H1 (cell line): ENCODE measurements around the gene FCRLB. TPM values are rescaled to one million over a fixed set of nuclear protein-coding genes. Genes with fewer than 3 reads are reported as not detected.

Source experiments
- CTCF ChIA-PET: fragments of 300-600 bp; sonication (Branson Sonifier 250); formaldehyde crosslinking; loops from one replicate; lab custom pipeline; 2021; ENCODE audit not compliant: partially characterized antibody; lab: Charles Lee
- POLR2A ChIA-PET: fragments of 300-600 bp; sonication (Branson Sonifier 250); formaldehyde crosslinking; loops from one replicate; lab custom pipeline; 2021; ENCODE audit warnings: inconsistent platforms; ENCODE audit not compliant: partially characterized antibody; lab: Charles Lee
- DNase-seq, 2 experiments: peaks; one replicate each; pipeline versions ENCODE4 v3.0.0 to v3.0.0-alpha.2; 2010 to 2022; ENCODE audit warnings: low spot score in 2 of 2, low read depth in 1 of 2, mixed read lengths in 1 of 2
- FAIRE-seq: peaks from 2 replicates; lab custom pipeline; 2011; peaks lifted over from hg19 to GRCh38; lab: Jason Lieb, UNC
- H2AFZ ChIP-seq: 2 replicates; pipeline ENCODE4 v1.8.1; 2012; ENCODE audit warnings: low read length, inconsistent platforms
- H2AK5ac ChIP-seq: 2 replicates; pipeline ENCODE4 v1.6.1; 2013; ENCODE audit warnings: low read depth, low read length
- H2BK120ac ChIP-seq: replicated peaks from 2 replicates; pipeline ENCODE3; 2013; ENCODE audit warnings: low read depth, low read length, inconsistent platforms
- H2BK12ac ChIP-seq: 2 replicates; pipeline ENCODE4 v1.6.1; 2013; ENCODE audit warnings: low read depth, low read length
- H2BK15ac ChIP-seq: 2 replicates; pipeline ENCODE4 v1.6.1; 2013; ENCODE audit warnings: low read length
- H2BK20ac ChIP-seq: 2 replicates; pipeline ENCODE4 v1.6.1; 2013; ENCODE audit warnings: low read length
- H2BK5ac ChIP-seq: 2 replicates; pipeline ENCODE4 v1.6.1; 2013; ENCODE audit warnings: low read depth, low read length
- H3K14ac ChIP-seq: 2 replicates; pipeline ENCODE4 v1.6.1; 2013; ENCODE audit warnings: inconsistent platforms; ENCODE audit not compliant: insufficient read length
- H3K18ac ChIP-seq: 2 replicates; pipeline ENCODE4 v1.6.1; 2013; ENCODE audit warnings: low read length; ENCODE audit errors: extremely low read depth
- H3K23ac ChIP-seq: 2 replicates; pipeline ENCODE4 v1.6.1; 2013; ENCODE audit warnings: inconsistent platforms; ENCODE audit not compliant: insufficient read length
- H3K23me2 ChIP-seq: 2 replicates; pipeline ENCODE4 v1.6.1; 2013; ENCODE audit warnings: low read depth, low read length
- H3K27ac ChIP-seq: 2 replicates; pipeline ENCODE4 v1.6.1; 2011; ENCODE audit warnings: low read depth, low read length, inconsistent platforms
- H3K27me3 ChIP-seq, 4 experiments: replicated peaks in 1 of 4; 1 replicate in 1 of 4; 2 replicates in 3 of 4; pipeline versions ENCODE4 v1.6.1 to v1.8.1; 2011 to 2013; ENCODE audit warnings: low read length in 3 of 4, mild to moderate bottlenecking in 3 of 4, inconsistent platforms in 2 of 4, mixed read lengths in 2 of 4, moderate library complexity in 1 of 4; ENCODE audit not compliant: control insufficient read depth in 3 of 4, insufficient read depth in 3 of 4; ENCODE audit errors: extremely low read depth in 1 of 4
- H3K36me3 ChIP-seq, 4 experiments: 2 replicates each; pipeline versions ENCODE4 v1.6.1 to v1.8.1; 2011 to 2013; ENCODE audit warnings: mild to moderate bottlenecking in 4 of 4, low read length in 3 of 4, moderate library complexity in 2 of 4, control low read depth in 1 of 4, inconsistent platforms in 1 of 4; ENCODE audit not compliant: insufficient read depth in 4 of 4, control insufficient read depth in 2 of 4
- H3K4ac ChIP-seq: replicated peaks from 2 replicates; pipeline ENCODE3; 2013; ENCODE audit warnings: low read length, low read depth, mixed read lengths, inconsistent platforms; ENCODE audit not compliant: insufficient read length
- H3K4me1 ChIP-seq, 4 experiments: replicated peaks in 1 of 4; 1 replicate in 1 of 4; 2 replicates in 3 of 4; pipeline versions ENCODE4 v1.6.1 to v1.8.1; 2011 to 2013; ENCODE audit warnings: low read length in 3 of 4, inconsistent platforms in 2 of 4, mixed read lengths in 1 of 4; ENCODE audit not compliant: insufficient read depth in 4 of 4, control insufficient read depth in 3 of 4
- H3K4me2 ChIP-seq, 2 experiments: 2 replicates each; pipeline versions ENCODE4 v1.6.1 to v1.8.1; 2011 to 2013; ENCODE audit warnings: low read depth in 2 of 2, low read length in 2 of 2, control low read depth in 1 of 2, inconsistent platforms in 1 of 2, mild to moderate bottlenecking in 1 of 2; ENCODE audit not compliant: insufficient read depth in 1 of 2
- H3K4me3 ChIP-seq, 4 experiments: fragments of 200-600, 300-600 bp in 1 of 4; sonication (generic), shearing (Covaris generic), sonication (Bioruptor Twin) in 1 of 4; 2 replicates each; pipeline versions ENCODE4 v1.5.1 to v1.8.1; 2011 to 2016; ENCODE audit warnings: low read length in 4 of 4, low read depth in 3 of 4, control low read depth in 2 of 4, inconsistent platforms in 2 of 4, mild to moderate bottlenecking in 2 of 4, mixed read lengths in 1 of 4, moderate library complexity in 1 of 4; ENCODE audit not compliant: insufficient read depth in 2 of 4; ENCODE audit errors: extremely low read depth in 1 of 4
- H3K56ac ChIP-seq: replicated peaks from 2 replicates; pipeline ENCODE3; 2013; ENCODE audit warnings: low read depth, mild to moderate bottlenecking, mixed read lengths, low read length, inconsistent platforms; ENCODE audit not compliant: insufficient read length
- H3K79me1 ChIP-seq: 2 replicates; pipeline ENCODE4 v1.6.1; 2013; ENCODE audit warnings: low read depth, low read length, control low read depth
- H3K79me2 ChIP-seq, 2 experiments: 2 replicates each; pipeline versions ENCODE4 v1.6.1 to v1.8.1; 2012 to 2013; ENCODE audit warnings: low read length in 2 of 2, mild to moderate bottlenecking in 2 of 2, inconsistent platforms in 1 of 2; ENCODE audit not compliant: insufficient read depth in 2 of 2, control insufficient read depth in 1 of 2
- H3K9ac ChIP-seq, 4 experiments: replicated peaks in 1 of 4; 1 replicate in 1 of 4; 2 replicates in 3 of 4; pipeline versions ENCODE4 v1.6.1 to v1.8.1; 2011 to 2013; ENCODE audit warnings: low read depth in 3 of 4, low read length in 3 of 4, control low read depth in 2 of 4, mild to moderate bottlenecking in 2 of 4, moderate library complexity in 2 of 4, inconsistent platforms in 1 of 4; ENCODE audit errors: extremely low read depth in 1 of 4
- H3K9me3 ChIP-seq, 2 experiments: 2 replicates each; pipeline versions ENCODE4 v1.6.1 to v1.8.1; 2012 to 2013; ENCODE audit warnings: mild to moderate bottlenecking in 2 of 2, moderate library complexity in 2 of 2, control low read depth in 1 of 2, inconsistent platforms in 1 of 2, low read depth in 1 of 2, low read length in 1 of 2, mixed read lengths in 1 of 2; ENCODE audit not compliant: insufficient read depth in 2 of 2
- H4K20me1 ChIP-seq, 2 experiments: replicated peaks in 1 of 2; 2 replicates each; pipeline versions ENCODE3 to v1.8.1; 2011 to 2013; ENCODE audit warnings: inconsistent platforms in 2 of 2, low read length in 2 of 2, mild to moderate bottlenecking in 1 of 2; ENCODE audit not compliant: insufficient read depth in 2 of 2, control insufficient read depth in 1 of 2
- H4K5ac ChIP-seq: 2 replicates; pipeline ENCODE4 v1.6.1; 2013; ENCODE audit warnings: low read length, low read depth, mixed read lengths, inconsistent platforms; ENCODE audit not compliant: insufficient read length
- H4K8ac ChIP-seq: 2 replicates; pipeline ENCODE4 v1.8.0; 2013; ENCODE audit warnings: mild to moderate bottlenecking, moderate library complexity, low read length, inconsistent platforms; ENCODE audit not compliant: insufficient read depth; ENCODE audit errors: extremely low read depth
- H4K91ac ChIP-seq: replicated peaks from 2 replicates; pipeline ENCODE3; 2013; ENCODE audit warnings: low read length, mixed read lengths, inconsistent platforms; ENCODE audit not compliant: insufficient read length
- ASH2L ChIP-seq: fragments of 200-600, 300-600 bp; sonication (generic); IDR thresholded peaks from one replicate; pipeline ENCODE4 v1.7.1; 2017; ENCODE audit warnings: low read length
- CEBPB ChIP-seq: IDR thresholded peaks from 2 replicates; pipeline ENCODE4 v1.6.1; 2012; ENCODE audit warnings: low read depth, low read length
- JUN ChIP-seq: IDR thresholded peaks from 2 replicates; pipeline ENCODE4 v1.6.1; 2011; ENCODE audit warnings: low read depth, mild to moderate bottlenecking, improper control_type of control experiment, low read length
- MAFK ChIP-seq: IDR thresholded peaks from 2 replicates; pipeline ENCODE4 v1.6.1; 2012; ENCODE audit warnings: low read depth, mild to moderate bottlenecking, improper control_type of control experiment, low read length
- NANOG ChIP-seq: IDR thresholded peaks from 2 replicates; pipeline ENCODE4 v1.6.1; 2011; ENCODE audit warnings: low read length, low read depth, mild to moderate bottlenecking, inconsistent platforms; ENCODE audit not compliant: insufficient read depth, poor library complexity, severe bottlenecking
- RBBP5 ChIP-seq: IDR thresholded peaks from 2 replicates; pipeline ENCODE4 v1.7.1; 2012; ENCODE audit warnings: low read depth, mild to moderate bottlenecking, inconsistent platforms, low read length, moderate library complexity, borderline replicate concordance
- RFX5 ChIP-seq: IDR thresholded peaks from 2 replicates; pipeline ENCODE4 v1.6.1; 2011; ENCODE audit warnings: low read depth, low read length, improper control_type of control experiment, borderline replicate concordance
- RXRA ChIP-seq: IDR thresholded peaks from 2 replicates; pipeline ENCODE4 v1.6.1; 2011; ENCODE audit warnings: low read depth, mild to moderate bottlenecking, low read length, moderate library complexity; ENCODE audit not compliant: insufficient read depth
- SAP30 ChIP-seq: fragments of 300-600 bp; sonication (generic); IDR thresholded peaks from 2 replicates; pipeline ENCODE4 v1.7.1; 2012; ENCODE audit warnings: low read length, moderate library complexity, mild to moderate bottlenecking, inconsistent platforms; ENCODE audit not compliant: insufficient read depth, insufficient replicate concordance
- SP1 ChIP-seq: IDR thresholded peaks from 2 replicates; pipeline ENCODE4 v1.6.1; 2011; ENCODE audit warnings: low read depth, low read length
- SRF ChIP-seq: IDR thresholded peaks from 2 replicates; pipeline ENCODE4 v1.6.1; 2011; ENCODE audit warnings: mild to moderate bottlenecking, low read depth, low read length, moderate library complexity
- SUZ12 ChIP-seq: fragments of 200-600 bp; sonication (generic); IDR thresholded peaks from 2 replicates; pipeline ENCODE4 v1.6.1; 2012; ENCODE audit warnings: mild to moderate bottlenecking, inconsistent platforms, low read length, moderate library complexity, mixed read lengths
- USF2 ChIP-seq: IDR thresholded peaks from 2 replicates; pipeline ENCODE4 v1.6.1; 2011; ENCODE audit warnings: low read length, improper control_type of control experiment
- YY1 ChIP-seq: IDR thresholded peaks from 2 replicates; pipeline ENCODE4 v1.6.1; 2011; ENCODE audit warnings: low read depth, mild to moderate bottlenecking, low read length
- WGBS, 2 experiments: shearing (Covaris generic) in 1 of 2; methylation state at CpG; one replicate each; pipeline versions ENCODE4 v1.1.6 to v1.1.7; 2013 to 2015; ENCODE audit warnings: low lambda C conversion rate in 2 of 2, mixed read lengths in 2 of 2, inconsistent platforms in 1 of 2, low coverage in 1 of 2, missing lambda C conversion rate in 1 of 2; ENCODE audit not compliant: insufficient replicate concordance in 2 of 2, insufficient coverage in 1 of 2, insufficient read length in 1 of 2; ENCODE audit errors: extremely low coverage in 1 of 2, missing lambda C conversion rate in 1 of 2; 5-methylcytosine and 5-hydroxymethylcytosine counted together
- polyA plus RNA-seq, 7 experiments: library from polyadenylated mRNA; depleted of rRNA in 3 of 7; stranded (reverse) in 5 of 7; unstranded in 2 of 7; fragments of >200 nt in 5 of 7; fragments of 200-250 nt in 2 of 7; gene quantifications; 1 replicate in 5 of 7; 2 replicates in 1 of 7; 4 replicates in 1 of 7; pipeline versions ENCODE4 v1.2.1 to v1.2.3, GENCODE V29; 2011 to 2013; ENCODE audit warnings: missing spikeins in 2 of 7, mixed read lengths in 2 of 7
- total RNA-seq: library from RNA; stranded (reverse); fragmentation: NEBNext Ultra II Directional; extraction: Animal tissue kit (Norgen Biotek cat#: 25700); gene quantifications from 2 replicates; pipeline ENCODE4 v1.2.1, GENCODE V29; 2021

The FCRLB gene
- total and polyA plus RNA-seq, 2 of the 8 experiments (the other 6 are each of a cell fraction or from before 2014, with no cell fraction given): 0.14 to 0.24 TPM

- H2BK20ac ChIP-seq: no peak overlapping the region; the same call in 1 of the 2 replicates
- WGBS, 2 experiments: 95% methylated on average over 6 of the region's 6 CpGs; no CpG with 5 or more reads in 1 of the 2 experiments
- H3K4ac ChIP-seq: no peak overlapping the region
- H3K27me3 ChIP-seq: no peaks in the 10 kb centered on the region
- no peak overlapping the region for H3K23ac ChIP-seq
- no peak for DNase-seq
- POLR2A ChIA-PET: interaction anchor here (2.3 to 4.8 kb wide), 2 partner anchors 9 to 14 kb away, joined by 9 to 24 read pairs; partner anchors contain the start of gene DUSP12
- no peaks in the 10 kb centered on the region for H3K79me2 ChIP-seq
- H4K5ac ChIP-seq: no peak overlapping the region
- H2AK5ac ChIP-seq: no peak overlapping the region
- no peak overlapping the region for H4K8ac ChIP-seq
- H2AFZ ChIP-seq: no peak overlapping the region
- H2BK15ac ChIP-seq: no peak overlapping the region
- H3K4me2 ChIP-seq: no peak overlapping the region
- H2BK12ac ChIP-seq: no peak overlapping the region
- H4K91ac ChIP-seq: no peak overlapping the region
- no peak overlapping the region for H3K27ac ChIP-seq
- no peaks in the 10 kb centered on the region for H3K9me3 ChIP-seq
- H3K56ac ChIP-seq: no peak overlapping the region
- no peaks in the 10 kb centered on the region for H4K20me1 ChIP-seq
- no peak for FAIRE-seq
- H3K14ac ChIP-seq: no peak overlapping the region
- no peak overlapping the region for H3K18ac ChIP-seq
- H3K4me3 ChIP-seq: no peak overlapping the region
- CTCF ChIA-PET: interaction anchor here (0.5 to 10.3 kb wide), 13 partner anchors 10 to 257 kb away, joined by 3 to 69 read pairs (median 3); no protein-coding TSS in a partner anchor
- no peak overlapping the region for H3K9ac ChIP-seq
- no peak overlapping the region for H2BK5ac ChIP-seq
- no peaks in the 10 kb centered on the region for H3K79me1 ChIP-seq
- no peak overlapping the region for H2BK120ac ChIP-seq
- peaks cover 1 to 11% (median 4%) of the 10 kb centered on the region in 4 experiments; a peak in 4 of 7 replicates for H3K4me1 ChIP-seq
- no peaks in the 10 kb centered on the region for H3K36me3 ChIP-seq
- H3K23me2 ChIP-seq: no peaks in the 10 kb centered on the region
- TF ChIP-seq USF2 (no peak), MAFK (no peak), YY1 (no peak), RBBP5 (no peak), ASH2L (no peak), SUZ12 (no peak), SRF (no peak), RXRA (no peak), RFX5 (no peak), JUN (no peak), SAP30 (no peak), SP1 (no peak), NANOG (no peak), CEBPB (no peak)
These were observed 19.6 kb downstream of the FCRLB start for GRCh38 chr1:161740921-161741320.
